Keratinocyte (primary cell): ENCODE results near the gene PCDH1.

Experiments
- CTCF ChIP-seq, 3 experiments: IDR thresholded peaks in 1 of 3; conservative IDR thresholded peaks in 1 of 3; optimal IDR thresholded peaks in 1 of 3; 2 replicates in 2 of 3; 3 replicates in 1 of 3; pipeline versions ENCODE3 to v1.5.1; 2011; ENCODE audit warnings: low read length in 3 of 3, mild to moderate bottlenecking in 3 of 3, moderate library complexity in 2 of 3, control low read depth in 1 of 3, inconsistent platforms in 1 of 3; ENCODE audit not compliant: insufficient read depth in 2 of 3; ENCODE audit errors: extremely low read depth in 1 of 3
- EZH2 ChIP-seq: IDR thresholded peaks from one replicate; pipeline ENCODE4 v1.6.1; 2012; ENCODE audit warnings: inconsistent platforms, mild to moderate bottlenecking, low read length, moderate library complexity

- TF ChIP-seq CTCF (optimal IDR thresholded peaks at IDR 0.05 in 1 of 3, IDR thresholded peaks at IDR 0.05 in 1 of 3, conservative IDR thresholded peaks at IDR 0.05 in 1 of 3; ENCODE audit: extremely low read depth in 1 of 3, insufficient read depth in 2 of 3, low read length in 3 of 3) (no peak), EZH2 (no peak)
Observed at GRCh38 chr5:141861194-141861593, 17.0 kb downstream of the PCDH1 start.
